Measurements from ENCODE around the gene LRRTM3.

GRCh38 chr10:67144530-67144929 lies 218.7 kb downstream of the LRRTM3 start:
- no peak for TF ChIP-seq POLR2A (IDR thresholded peaks at IDR 0.05)
- no peak for TF ChIP-seq CTCF (IDR thresholded peaks at IDR 0.05)

All from thyroid gland (tissue), 4 donors.